Left lung (tissue), 10 donors: ENCODE results near the gene MAGEB3. TPM values are rescaled to one million over a fixed set of nuclear protein-coding genes. Genes with fewer than 3 reads are reported as not detected.

ENCODE experiments used
- ATAC-seq: fragments of 200-7000 bp; cut with Tn5 transposase; one replicate; pipeline ENCODE4 v1.9.1; 2020; ENCODE audit warnings: moderate library complexity
- DNase-seq, 4 donors: peaks; one replicate each; pipeline ENCODE4 v3.0.0-alpha.2; 2013 to 2020
- H3K27ac ChIP-seq, 2 donors: fragments of 200-600 bp; sonication (generic) in 1 of 2; one replicate each; pipeline versions ENCODE4 v1.5.0 to v1.8.0; 2020 to 2021
- H3K27me3 ChIP-seq, 2 donors: fragments of 200-600 bp; sonication (generic) in 1 of 2; one replicate each; pipeline versions ENCODE4 v1.5.0 to v1.8.0; 2020 to 2021
- H3K36me3 ChIP-seq, 2 donors: fragments of 200-600 bp; sonication (generic) in 1 of 2; one replicate each; pipeline versions ENCODE4 v1.5.0 to v1.8.0; 2020 to 2021
- H3K4me1 ChIP-seq, 2 donors: fragments of 200-600 bp; one replicate each; pipeline ENCODE4 v1.8.0; 2021
- H3K4me3 ChIP-seq, 2 donors: fragments of 200-600 bp; sonication (generic) in 1 of 2; one replicate each; pipeline versions ENCODE4 v1.5.0 to v1.8.0; 2020 to 2021; ENCODE audit warnings: mild to moderate bottlenecking in 1 of 2
- H3K9me3 ChIP-seq, 2 donors: fragments of 200-600 bp; sonication (generic) in 1 of 2; one replicate each; pipeline versions ENCODE4 v1.5.0 to v1.8.0; 2020 to 2021
- intact Hi-C, 2 donors: fragments of 100-400 bp; cut with DNase I; formaldehyde crosslinking; loops; one replicate each; pipeline versions ENCODE4 v1.11.2 to v1.14.2; 2022
- polyA plus RNA-seq, 6 donors: library from polyadenylated mRNA; unstranded; fragments of 120-200 nt; gene quantifications; one replicate each; pipeline ENCODE4 v1.2.1, GENCODE V29; 2013; ENCODE audit not compliant: insufficient read length in 6 of 6
- total RNA-seq, 2 donors: library from RNA; stranded (reverse); fragmentation: NEBNext Ultra II Directional; extraction: Animal tissue kit (Norgen Biotek cat#: 25700); gene quantifications; one replicate each; pipeline ENCODE4 v1.2.1, GENCODE V29; 2021
- TF ChIP-seq, protein P1 (sequence below), 2 donors: fragments of 200-600 bp; sonication (generic) in 1 of 2; IDR thresholded peaks; one replicate each; pipeline versions ENCODE4 v1.5.0 to v1.8.0; 2021; ENCODE audit warnings: antibody characterized with exemption in 2 of 2
- donor health status: DM: no; HTN: yes; CAD: no.
- donor health status: DM: no; HTN: no; CAD: no.

Gene MAGEB3
- total and polyA plus RNA-seq, 8 donors, result not detected

- TF ChIP-seq, protein P1, sequence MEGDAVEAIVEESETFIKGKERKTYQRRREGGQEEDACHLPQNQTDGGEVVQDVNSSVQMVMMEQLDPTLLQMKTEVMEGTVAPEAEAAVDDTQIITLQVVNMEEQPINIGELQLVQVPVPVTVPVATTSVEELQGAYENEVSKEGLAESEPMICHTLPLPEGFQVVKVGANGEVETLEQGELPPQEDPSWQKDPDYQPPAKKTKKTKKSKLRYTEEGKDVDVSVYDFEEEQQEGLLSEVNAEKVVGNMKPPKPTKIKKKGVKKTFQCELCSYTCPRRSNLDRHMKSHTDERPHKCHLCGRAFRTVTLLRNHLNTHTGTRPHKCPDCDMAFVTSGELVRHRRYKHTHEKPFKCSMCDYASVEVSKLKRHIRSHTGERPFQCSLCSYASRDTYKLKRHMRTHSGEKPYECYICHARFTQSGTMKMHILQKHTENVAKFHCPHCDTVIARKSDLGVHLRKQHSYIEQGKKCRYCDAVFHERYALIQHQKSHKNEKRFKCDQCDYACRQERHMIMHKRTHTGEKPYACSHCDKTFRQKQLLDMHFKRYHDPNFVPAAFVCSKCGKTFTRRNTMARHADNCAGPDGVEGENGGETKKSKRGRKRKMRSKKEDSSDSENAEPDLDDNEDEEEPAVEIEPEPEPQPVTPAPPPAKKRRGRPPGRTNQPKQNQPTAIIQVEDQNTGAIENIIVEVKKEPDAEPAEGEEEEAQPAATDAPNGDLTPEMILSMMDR (IDR thresholded peaks at IDR 0.05), result no peak
- Histone ChIP-seq H3K4me1 (no peaks in the 10 kb centered on the region), H3K27ac (no peak overlapping the region), H3K27me3 (no peaks in the 10 kb centered on the region), H3K36me3 (no peaks in the 10 kb centered on the region), H3K9me3 (no peaks in the 10 kb centered on the region), H3K4me3 (no peak overlapping the region)
- ATAC-seq (no peak), DNase-seq (peak in 1 of 4 donors; percentile 3)
- intact Hi-C loops, result no loop called here
Measured at GRCh38 chrX:30196322-30196721, 34.1 kb upstream of the MAGEB3 start.

- intact Hi-C loops, result no loop called here
- ATAC-seq, result no peak
Measured at GRCh38 chrX:30212172-30212571, 18.3 kb upstream of the MAGEB3 start.

GRCh38 chrX:30215357-30215843, 15.1 kb upstream of the MAGEB3 start, which contains the start of gene MAGEB2:
TSS of gene MAGEB2 (plus strand) at chrX:30215563. CDS start at chrX:30218581, 3,018 bp downstream.
- H3K4me1 ChIP-seq, result no peaks in the 10 kb centered on the region
- ATAC-seq (no peak), DNase-seq (no peak)
- H3K36me3 ChIP-seq, result no peaks in the 10 kb centered on the region
- H3K4me3 ChIP-seq, result no peak within 1 kb of the TSS
- intact Hi-C loops, result no loop called here
- H3K27me3 ChIP-seq, result no peaks in the 10 kb centered on the region
- TF ChIP-seq, protein P1 (IDR thresholded peaks at IDR 0.05), result no peak
- H3K27ac ChIP-seq, result no peak within 1 kb of the TSS
- no peaks in the 10 kb centered on the region for H3K9me3 ChIP-seq

More at GRCh38 chrX:30212172-30212571, 18.3 kb upstream of the MAGEB3 start:
- no peak for DNase-seq
- Histone ChIP-seq H3K27ac (no peak overlapping the region), H3K36me3 (no peaks in the 10 kb centered on the region), H3K4me1 (no peaks in the 10 kb centered on the region), H3K27me3 (no peaks in the 10 kb centered on the region), H3K4me3 (no peak overlapping the region), H3K9me3 (no peaks in the 10 kb centered on the region)
- TF ChIP-seq, protein P1 (IDR thresholded peaks at IDR 0.05), result no peak

DNA sequence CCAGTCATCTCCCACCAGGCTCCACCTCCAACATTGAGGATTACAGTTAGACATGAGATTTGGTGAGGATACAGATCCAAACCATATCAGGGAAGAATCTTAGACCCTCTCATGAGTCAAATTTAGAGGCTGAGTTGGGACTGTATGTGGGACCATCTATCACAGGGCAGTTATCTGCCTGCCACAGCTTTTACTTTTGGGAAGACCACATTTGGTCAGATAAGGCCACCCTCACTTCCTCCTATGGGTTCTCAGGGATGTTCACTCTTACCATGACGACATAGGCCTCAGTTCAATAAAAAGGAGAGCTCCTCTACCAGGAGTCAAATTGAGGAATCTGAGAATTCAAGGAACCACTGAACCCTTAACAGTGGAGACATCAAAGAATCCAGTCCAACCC, 13.0 kb upstream of the MAGEB3 start:
- intact Hi-C loops, result no loop called here
- H3K4me1 ChIP-seq, result no peaks in the 10 kb centered on the region
- TF ChIP-seq, protein P1 (IDR thresholded peaks at IDR 0.05), result no peak
- H3K36me3 ChIP-seq, result no peaks in the 10 kb centered on the region
- no peaks in the 10 kb centered on the region for H3K9me3 ChIP-seq
- no peak overlapping the region for H3K27ac ChIP-seq
- H3K4me3 ChIP-seq, result no peak overlapping the region
- no peak for ATAC-seq
- DNase-seq, result no peak
- no peaks in the 10 kb centered on the region for H3K27me3 ChIP-seq

- Histone ChIP-seq H3K36me3 (no peaks in the 10 kb centered on the region), H3K27ac (no peak overlapping the region), H3K9me3 (no peaks in the 10 kb centered on the region), H3K4me3 (no peak overlapping the region), H3K4me1 (no peaks in the 10 kb centered on the region), H3K27me3 (no peaks in the 10 kb centered on the region)
- ATAC-seq (no peak), DNase-seq (no peak)
- TF ChIP-seq, protein P1 (IDR thresholded peaks at IDR 0.05), result no peak
- intact Hi-C loops, result no loop called here
Measured at GRCh38 chrX:30219372-30219771, 11.1 kb upstream of the MAGEB3 start.
